Endothelial cell of umbilical vein (primary cell): ENCODE results near the gene C17orf78. TPM values are rescaled to one million over a fixed set of nuclear protein-coding genes. Genes with fewer than 3 reads are reported as not detected.

ENCODE experiments used
- BruUV-seq: library from RNA; stranded (reverse); fragments of 400-500 nt; replicated peaks from 2 replicates; lab custom pipeline; 2021; lab: Mats Ljungman, UMichigan
- CTCF ChIA-PET: fragments of 300-600, 350-600 bp; sonication (Branson Sonifier 250); formaldehyde crosslinking; loops from one replicate; lab custom pipeline; 2021; ENCODE audit warnings: antibody characterized with exemption, inconsistent platforms; lab: Charles Lee
- POLR2A ChIA-PET: fragments of 300-600, 350-600 bp; sonication (Branson Sonifier 250); formaldehyde crosslinking; loops from one replicate; lab custom pipeline; 2021; ENCODE audit warnings: antibody characterized with exemption, inconsistent platforms; lab: Charles Lee
- DNase-seq: peaks from one replicate; pipeline ENCODE4 v3.0.0-alpha.2; 2011; ENCODE audit warnings: low read depth, low spot score
- FAIRE-seq: peaks from 2 replicates; lab custom pipeline; 2011; peaks lifted over from hg19 to GRCh38; lab: Jason Lieb, UNC
- H2AFZ ChIP-seq: 2 replicates; pipeline ENCODE4 v1.6.0; 2012; ENCODE audit warnings: low read depth, low read length, control low read depth, inconsistent platforms
- H3K27ac ChIP-seq: 2 replicates; pipeline ENCODE4 v1.5.1; 2011; ENCODE audit warnings: low read depth, mild to moderate bottlenecking, control low read depth, low read length, moderate library complexity; ENCODE audit not compliant: insufficient read depth
- H3K27me3 ChIP-seq, 2 experiments: 2 replicates each; pipeline versions ENCODE4 v1.6.0 to v1.6.1; 2011; ENCODE audit warnings: low read length in 2 of 2, mixed read lengths in 1 of 2; ENCODE audit not compliant: control insufficient read depth in 2 of 2, insufficient read depth in 2 of 2
- H3K36me3 ChIP-seq, 2 experiments: 2 replicates in 1 of 2; 3 replicates in 1 of 2; pipeline ENCODE4 v1.5.1; 2011; ENCODE audit warnings: low read length in 2 of 2, mild to moderate bottlenecking in 1 of 2, moderate library complexity in 1 of 2; ENCODE audit not compliant: control insufficient read depth in 2 of 2, insufficient read depth in 2 of 2; ENCODE audit errors: extremely low read depth in 1 of 2
- H3K4me1 ChIP-seq: 3 replicates; pipeline ENCODE4 v1.5.1; 2011; ENCODE audit warnings: mild to moderate bottlenecking, low read length; ENCODE audit not compliant: control insufficient read depth, insufficient read depth; ENCODE audit errors: extremely low read depth
- H3K4me2 ChIP-seq: 2 replicates; pipeline ENCODE4 v1.6.1; 2011; ENCODE audit warnings: low read length, control low read depth, mixed read lengths; ENCODE audit not compliant: insufficient read depth
- H3K4me3 ChIP-seq, 3 experiments: fragments of 200-600 bp in 1 of 3; sonication (generic), shearing (Covaris generic) in 1 of 3; replicated peaks in 1 of 3; 2 replicates each; pipeline ENCODE4 v1.5.1; 2011 to 2016; ENCODE audit warnings: control low read depth in 3 of 3, low read length in 3 of 3, mild to moderate bottlenecking in 2 of 3, inconsistent platforms in 1 of 3, low read depth in 1 of 3, moderate library complexity in 1 of 3; ENCODE audit not compliant: insufficient read depth in 1 of 3
- H3K79me2 ChIP-seq: 2 replicates; pipeline ENCODE4 v1.6.0; 2012; ENCODE audit warnings: low read length, inconsistent platforms; ENCODE audit not compliant: control insufficient read depth, insufficient read depth
- H3K9ac ChIP-seq: replicated peaks from 2 replicates; pipeline ENCODE3; 2011; ENCODE audit warnings: low read length, control low read depth; ENCODE audit not compliant: insufficient read depth; ENCODE audit errors: extremely low read depth
- H3K9me1 ChIP-seq: replicated peaks from 3 replicates; pipeline ENCODE4 v1.6.0; 2011; ENCODE audit warnings: mild to moderate bottlenecking, low read length; ENCODE audit not compliant: control insufficient read depth, insufficient read depth; ENCODE audit errors: extremely low read depth
- H3K9me3 ChIP-seq: replicated peaks from 2 replicates; pipeline ENCODE4 v1.5.1; 2012; ENCODE audit warnings: low read length, inconsistent platforms; ENCODE audit not compliant: control insufficient read depth, insufficient read depth
- H4K20me1 ChIP-seq: replicated peaks from 2 replicates; pipeline ENCODE3; 2011; ENCODE audit warnings: mild to moderate bottlenecking, low read length; ENCODE audit not compliant: control insufficient read depth, insufficient read depth; ENCODE audit errors: extremely low read depth
- EZH2 ChIP-seq: IDR thresholded peaks from 2 replicates; pipeline ENCODE4 v1.6.1; 2012; ENCODE audit warnings: borderline replicate concordance, low read depth, mild to moderate bottlenecking, moderate library complexity, low read length, inconsistent platforms; ENCODE audit not compliant: severe bottlenecking
- FOS ChIP-seq: IDR thresholded peaks from 2 replicates; pipeline ENCODE4 v1.6.1; 2011; ENCODE audit warnings: mild to moderate bottlenecking, low read length, moderate library complexity, borderline replicate concordance; ENCODE audit not compliant: insufficient read depth
- GATA2 ChIP-seq: IDR thresholded peaks from 2 replicates; pipeline ENCODE4 v1.7.0; 2011; ENCODE audit warnings: low read depth, mild to moderate bottlenecking, moderate library complexity, mixed read lengths, low read length; ENCODE audit not compliant: insufficient read length, insufficient read depth
- JUN ChIP-seq: IDR thresholded peaks from 2 replicates; pipeline ENCODE4 v1.6.1; 2011; ENCODE audit warnings: borderline replicate concordance, low read depth; ENCODE audit not compliant: insufficient read length, insufficient read depth
- MYC ChIP-seq: IDR thresholded peaks from one replicate; pipeline ENCODE4 v1.6.1; 2011; ENCODE audit warnings: mild to moderate bottlenecking, low read depth, low read length
- POLR2A ChIP-seq: IDR thresholded peaks from 2 replicates; pipeline ENCODE4 v1.6.1; 2012; ENCODE audit warnings: low read depth, mild to moderate bottlenecking, control low read depth, low read length
- POLR2AphosphoS5 ChIP-seq: IDR thresholded peaks from 2 replicates; pipeline ENCODE4 v1.6.1; 2012; ENCODE audit warnings: low read depth, mild to moderate bottlenecking, control low read depth, low read length, moderate library complexity; ENCODE audit not compliant: insufficient read depth
- dilution Hi-C: fragments of 300-500 bp; cut with MboI; formaldehyde crosslinking; loops from one replicate; pipeline ENCODE4 v1.15.0; 2019; ENCODE audit warnings: low sequenced_read_pairs; ENCODE audit not compliant: extremely low pct_ligation_motif_present
- intact Hi-C: fragments of 100-400 bp; cut with micrococcal nuclease; formaldehyde crosslinking; loops from one replicate; pipeline ENCODE4 v1.10.0; 2022
- polyA plus RNA-seq, 4 experiments: library from polyadenylated mRNA; depleted of rRNA in 3 of 4; stranded (reverse) in 3 of 4; unstranded in 1 of 4; fragments of >200 nt; gene quantifications; 2 replicates each; pipeline versions ENCODE4 v1.2.1 to v1.2.3, GENCODE V29; 2011 to 2012; ENCODE audit warnings: missing spikeins in 1 of 4
- total RNA-seq: library from RNA; stranded (reverse); gene quantifications from 2 replicates; pipeline ENCODE4 v1.2.3, GENCODE V29; 2021
- TF ChIP-seq, protein P1 (sequence below), 2 donors: IDR thresholded peaks; 1 replicate in 1 of 2; 2 replicates in 1 of 2; pipeline ENCODE4 v1.5.1; 2011; ENCODE audit warnings: low read length in 2 of 2, mild to moderate bottlenecking in 2 of 2, moderate library complexity in 2 of 2, control low read depth in 1 of 2, inconsistent platforms in 1 of 2, low read depth in 1 of 2; ENCODE audit not compliant: insufficient read depth in 1 of 2; ENCODE audit errors: extremely low read depth in 1 of 2
- TF ChIP-seq, protein P2 (sequence below): IDR thresholded peaks from 2 replicates; pipeline ENCODE4 v1.6.1; 2011; ENCODE audit not compliant: insufficient read depth, insufficient read length

C17orf78 gene
- total and polyA plus RNA-seq, 2 donors (not counting 3 experiments of a cell fraction or from before 2014, with no cell fraction given), result not detected

DNA sequence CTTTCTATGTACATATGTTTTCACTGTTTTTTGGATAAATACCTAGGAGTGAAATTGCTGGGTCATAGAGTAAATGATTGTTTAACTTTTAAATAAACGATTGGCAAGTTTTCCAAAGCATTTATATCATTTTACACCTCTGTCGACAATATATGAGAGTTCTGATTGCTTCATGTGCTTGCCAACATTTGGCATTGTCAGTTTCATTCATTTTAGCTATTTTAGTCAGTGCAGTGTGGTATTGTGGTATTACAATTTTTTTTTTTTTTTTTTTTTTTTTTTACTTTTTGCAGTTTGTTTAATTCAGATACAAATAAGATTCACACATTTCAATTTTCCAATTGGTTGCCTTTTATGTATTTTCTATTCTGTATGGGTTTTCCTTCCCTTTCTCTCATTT is 56.9 kb downstream of the C17orf78 start:
- no peaks in the 10 kb centered on the region for H3K4me1 ChIP-seq
- H3K4me2 ChIP-seq, result no peak overlapping the region
- BruUV-seq, result no TSS peak
- intact Hi-C loops (no loop called here), dilution Hi-C loops (no loop called here)
- DNase-seq (no peak), FAIRE-seq (no peak)
- ChIA-PET POLR2A (no interaction called here), CTCF (interaction anchor here (1.0 kb wide), 1 partner anchor 59 kb away, joined by 3 read pairs; no protein-coding TSS in a partner anchor)
- H3K27ac ChIP-seq, result no peak overlapping the region
- H3K9me1 ChIP-seq, result no peaks in the 10 kb centered on the region
- peaks cover 4% of the 10 kb centered on the region for H3K79me2 ChIP-seq
- no peak overlapping the region for H2AFZ ChIP-seq
- H3K9me3 ChIP-seq, result no peaks in the 10 kb centered on the region
- H3K9ac ChIP-seq, result no peak overlapping the region
- no peaks in the 10 kb centered on the region for H4K20me1 ChIP-seq
- peaks cover 2 to 5% of the 10 kb centered on the region in 2 experiments for H3K36me3 ChIP-seq
- TF ChIP-seq MYC (no peak), POLR2AphosphoS5 (no peak), JUN (no peak), EZH2 (no peak), GATA2 (no peak), POLR2A (no peak), FOS (no peak)
- TF ChIP-seq, protein P1, sequence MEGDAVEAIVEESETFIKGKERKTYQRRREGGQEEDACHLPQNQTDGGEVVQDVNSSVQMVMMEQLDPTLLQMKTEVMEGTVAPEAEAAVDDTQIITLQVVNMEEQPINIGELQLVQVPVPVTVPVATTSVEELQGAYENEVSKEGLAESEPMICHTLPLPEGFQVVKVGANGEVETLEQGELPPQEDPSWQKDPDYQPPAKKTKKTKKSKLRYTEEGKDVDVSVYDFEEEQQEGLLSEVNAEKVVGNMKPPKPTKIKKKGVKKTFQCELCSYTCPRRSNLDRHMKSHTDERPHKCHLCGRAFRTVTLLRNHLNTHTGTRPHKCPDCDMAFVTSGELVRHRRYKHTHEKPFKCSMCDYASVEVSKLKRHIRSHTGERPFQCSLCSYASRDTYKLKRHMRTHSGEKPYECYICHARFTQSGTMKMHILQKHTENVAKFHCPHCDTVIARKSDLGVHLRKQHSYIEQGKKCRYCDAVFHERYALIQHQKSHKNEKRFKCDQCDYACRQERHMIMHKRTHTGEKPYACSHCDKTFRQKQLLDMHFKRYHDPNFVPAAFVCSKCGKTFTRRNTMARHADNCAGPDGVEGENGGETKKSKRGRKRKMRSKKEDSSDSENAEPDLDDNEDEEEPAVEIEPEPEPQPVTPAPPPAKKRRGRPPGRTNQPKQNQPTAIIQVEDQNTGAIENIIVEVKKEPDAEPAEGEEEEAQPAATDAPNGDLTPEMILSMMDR (IDR thresholded peaks at IDR 0.05; ENCODE audit: extremely low read depth in 1 of 2, insufficient read depth in 1 of 2, low read depth in 1 of 2, low read length in 2 of 2), result no peak
- TF ChIP-seq, protein P2, sequence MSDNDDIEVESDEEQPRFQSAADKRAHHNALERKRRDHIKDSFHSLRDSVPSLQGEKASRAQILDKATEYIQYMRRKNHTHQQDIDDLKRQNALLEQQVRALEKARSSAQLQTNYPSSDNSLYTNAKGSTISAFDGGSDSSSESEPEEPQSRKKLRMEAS, result no peak
- H3K4me3 ChIP-seq, result no peak overlapping the region
- no peaks in the 10 kb centered on the region for H3K27me3 ChIP-seq
